A673 (cell line): ENCODE data around the gene EHD1. TPM values are rescaled to one million over a fixed set of nuclear protein-coding genes. Genes with fewer than 3 reads are reported as not detected.

Experiments
- BruUV-seq: library from RNA; stranded (reverse); fragments of 400-500 nt; replicated peaks from 2 replicates; lab custom pipeline; 2021; lab: Mats Ljungman, UMichigan
- CTCF ChIA-PET: fragments of 300-600 bp; sonication (Branson Sonifier 250); formaldehyde crosslinking; loops from one replicate; lab custom pipeline; 2022; ENCODE audit warnings: antibody characterized with exemption; lab: Charles Lee
- POLR2A ChIA-PET: fragments of 300-600 bp; sonication (Branson Sonifier 250); formaldehyde crosslinking; loops from one replicate; lab custom pipeline; 2022; ENCODE audit warnings: antibody characterized with exemption; ENCODE audit not compliant: low non-redundant PET; lab: Charles Lee
- DNase-seq: peaks from one replicate; pipeline ENCODE4 v3.0.0-alpha.2; 2015; ENCODE audit warnings: low spot score
- H3K27ac ChIP-seq: fragments of 200-600 bp; sonication (generic); 2 replicates; pipeline ENCODE4 v1.5.1; 2016; ENCODE audit warnings: mixed run types, low read depth, mild to moderate bottlenecking, mixed read lengths, antibody characterized with exemption, low read length; ENCODE audit not compliant: poor library complexity, severe bottlenecking
- H3K27me3 ChIP-seq: fragments of 200-600 bp; sonication (generic); replicated peaks from 2 replicates; pipeline ENCODE4 v1.6.1; 2017; ENCODE audit warnings: mixed run types, low read depth, mild to moderate bottlenecking, mixed read lengths, antibody characterized with exemption, low read length; ENCODE audit not compliant: insufficient read depth, poor library complexity
- H3K36me3 ChIP-seq: fragments of 200-600 bp; sonication (generic); 2 replicates; pipeline ENCODE4 v1.6.1; 2016; ENCODE audit warnings: mixed run types, mild to moderate bottlenecking, mixed read lengths, antibody characterized with exemption, low read length; ENCODE audit not compliant: insufficient read depth, poor library complexity, severe bottlenecking
- H3K4me1 ChIP-seq: fragments of 200-600 bp; sonication (generic); 2 replicates; pipeline ENCODE4 v1.6.1; 2017; ENCODE audit warnings: mixed run types, mild to moderate bottlenecking, mixed read lengths, antibody characterized with exemption, low read length; ENCODE audit not compliant: insufficient read depth, poor library complexity, severe bottlenecking
- H3K4me3 ChIP-seq: fragments of 200-600 bp; sonication (generic); 2 replicates; pipeline ENCODE4 v1.5.1; 2016; ENCODE audit warnings: low read depth, mixed run types, mild to moderate bottlenecking, mixed read lengths, low read length; ENCODE audit not compliant: poor library complexity, severe bottlenecking
- H3K9me3 ChIP-seq: fragments of 200-600 bp; sonication (generic); 2 replicates; pipeline ENCODE4 v1.6.1; 2016; ENCODE audit warnings: mixed run types, low read depth, mild to moderate bottlenecking, mixed read lengths, antibody characterized with exemption, low read length; ENCODE audit not compliant: poor library complexity, severe bottlenecking
- CTCF ChIP-seq: fragments of 300-800, 200-600 bp; sonication (generic); conservative IDR thresholded peaks from 2 replicates; pipeline ENCODE4 v1.5.1; 2017; ENCODE audit warnings: low read depth, mild to moderate bottlenecking, antibody characterized with exemption, low read length, moderate library complexity, mixed read lengths
- EZH2 ChIP-seq: fragments of 200-600 bp; sonication (generic); IDR thresholded peaks from 2 replicates; pipeline ENCODE4 v1.6.1; 2017; ENCODE audit warnings: borderline replicate concordance, low read depth, mild to moderate bottlenecking, mixed read lengths, antibody characterized with exemption, low read length; ENCODE audit not compliant: poor library complexity, severe bottlenecking
- intact Hi-C: fragments of 100-400 bp; cut with micrococcal nuclease; formaldehyde crosslinking; loops from one replicate; pipeline ENCODE4 v1.10.0; 2022; ENCODE audit not compliant: unreplicated experiment
- total RNA-seq: library from RNA; stranded (reverse); gene quantifications from 2 replicates; pipeline ENCODE4 v1.2.3, GENCODE V29; 2021

Gene EHD1
- total RNA-seq, 1 experiment from 2014 or later = 63.1 TPM

- Histone ChIP-seq H3K27ac (no peak overlapping the region), H3K4me1 (peaks cover 22% of the 10 kb centered on the region), H3K27me3 (no peaks in the 10 kb centered on the region), H3K9me3 (no peaks in the 10 kb centered on the region), H3K4me3 (no peak overlapping the region), H3K36me3 (no peaks in the 10 kb centered on the region)
- BruUV-seq = no TSS peak
- no peak for TF ChIP-seq CTCF
- TF ChIP-seq EZH2 = no peak
- no peak for DNase-seq
- POLR2A ChIA-PET = interaction anchor here (0.6 kb wide), 1 partner anchor 13 kb away, joined by 3 read pairs; no protein-coding TSS in a partner anchor
- CTCF ChIA-PET = interaction anchor here (0.9 kb wide), 1 partner anchor 29 kb away, joined by 3 read pairs; no protein-coding TSS in a partner anchor
- intact Hi-C loops = no loop called here
Observed at GRCh38 chr11:64858467-64859263, 19.8 kb downstream of the EHD1 start.

GRCh38 chr11:64857485-64857884 lies 20.9 kb downstream of the EHD1 start:
- TF ChIP-seq CTCF = no peak
- no peak for TF ChIP-seq EZH2
- POLR2A ChIA-PET = no interaction called here
- CTCF ChIA-PET = no interaction called here
- intact Hi-C loops = no loop called here
- Histone ChIP-seq H3K27ac (no peak overlapping the region), H3K27me3 (no peaks in the 10 kb centered on the region), H3K4me1 (peaks cover 16% of the 10 kb centered on the region), H3K36me3 (no peaks in the 10 kb centered on the region), H3K4me3 (no peak overlapping the region), H3K9me3 (no peaks in the 10 kb centered on the region)
- no TSS peak for BruUV-seq
- no peak for DNase-seq

DNA sequence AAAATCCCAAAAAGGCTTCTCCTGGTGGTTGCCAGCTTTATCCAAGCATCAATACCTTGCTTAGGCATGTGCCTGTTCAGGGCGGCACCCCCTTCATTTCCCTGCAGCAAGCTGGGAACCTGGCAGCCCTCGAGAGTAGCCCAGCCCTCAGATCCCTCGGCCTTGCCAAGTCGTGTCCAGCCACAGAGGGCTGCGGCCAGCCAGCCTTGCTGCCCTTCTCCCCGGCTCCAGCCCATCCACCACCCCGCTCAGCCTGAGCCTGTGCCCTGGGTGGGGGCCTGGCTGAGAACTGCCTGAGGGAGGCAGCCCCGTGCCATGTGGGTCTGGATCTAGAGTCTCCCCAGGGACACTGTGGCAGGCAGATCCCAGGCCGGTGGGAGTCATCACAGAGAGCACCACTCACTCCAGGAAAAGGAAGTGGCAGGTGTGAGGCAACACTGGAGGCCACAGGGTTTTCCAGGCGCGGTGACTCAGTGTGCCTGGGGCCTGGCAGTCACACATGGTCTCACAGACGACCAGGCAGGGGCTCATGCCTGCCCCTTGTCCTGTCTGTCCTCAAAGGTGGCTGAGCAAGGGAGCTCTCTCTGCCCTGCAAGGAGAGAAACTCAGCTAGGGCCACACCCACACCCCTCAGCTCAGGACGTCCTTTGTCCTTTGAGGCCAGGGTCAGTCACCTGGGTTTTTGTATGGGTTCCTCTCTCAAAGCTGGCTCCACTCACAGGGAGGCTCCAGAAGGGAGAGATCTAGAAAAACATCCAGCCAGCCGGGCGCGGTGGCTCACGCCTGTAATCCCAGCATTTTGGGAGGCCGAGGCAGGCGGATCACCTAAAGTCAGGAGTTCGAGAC lies 21.8 kb downstream of the EHD1 start:
- peaks cover 16% of the 10 kb centered on the region for H3K4me1 ChIP-seq
- TF ChIP-seq CTCF (no peak), EZH2 (no peak)
- no peak overlapping the region for H3K4me3 ChIP-seq
- peak overlapping the region; percentile 50 for H3K27ac ChIP-seq
- BruUV-seq = no TSS peak
- DNase-seq = peak; percentile 62
- POLR2A ChIA-PET = no interaction called here
- intact Hi-C loops = no loop called here
- no peaks in the 10 kb centered on the region for H3K9me3 ChIP-seq
- H3K36me3 ChIP-seq = no peaks in the 10 kb centered on the region
- H3K27me3 ChIP-seq = no peaks in the 10 kb centered on the region
- CTCF ChIA-PET = interaction anchor here (1.0 to 1.4 kb wide), 2 partner anchors 13 to 31 kb away, joined by 3 to 4 read pairs; no protein-coding TSS in a partner anchor
